ENCODE measurements around the gene PLEKHA5. TPM values are rescaled to one million over a fixed set of nuclear protein-coding genes. Genes with fewer than 3 reads are reported as not detected.

PLEKHA5 gene
- total and polyA plus RNA-seq, 2 of the 4 experiments (the other 2 are of a cell fraction) = 5.3 to 12.2 TPM

DNA sequence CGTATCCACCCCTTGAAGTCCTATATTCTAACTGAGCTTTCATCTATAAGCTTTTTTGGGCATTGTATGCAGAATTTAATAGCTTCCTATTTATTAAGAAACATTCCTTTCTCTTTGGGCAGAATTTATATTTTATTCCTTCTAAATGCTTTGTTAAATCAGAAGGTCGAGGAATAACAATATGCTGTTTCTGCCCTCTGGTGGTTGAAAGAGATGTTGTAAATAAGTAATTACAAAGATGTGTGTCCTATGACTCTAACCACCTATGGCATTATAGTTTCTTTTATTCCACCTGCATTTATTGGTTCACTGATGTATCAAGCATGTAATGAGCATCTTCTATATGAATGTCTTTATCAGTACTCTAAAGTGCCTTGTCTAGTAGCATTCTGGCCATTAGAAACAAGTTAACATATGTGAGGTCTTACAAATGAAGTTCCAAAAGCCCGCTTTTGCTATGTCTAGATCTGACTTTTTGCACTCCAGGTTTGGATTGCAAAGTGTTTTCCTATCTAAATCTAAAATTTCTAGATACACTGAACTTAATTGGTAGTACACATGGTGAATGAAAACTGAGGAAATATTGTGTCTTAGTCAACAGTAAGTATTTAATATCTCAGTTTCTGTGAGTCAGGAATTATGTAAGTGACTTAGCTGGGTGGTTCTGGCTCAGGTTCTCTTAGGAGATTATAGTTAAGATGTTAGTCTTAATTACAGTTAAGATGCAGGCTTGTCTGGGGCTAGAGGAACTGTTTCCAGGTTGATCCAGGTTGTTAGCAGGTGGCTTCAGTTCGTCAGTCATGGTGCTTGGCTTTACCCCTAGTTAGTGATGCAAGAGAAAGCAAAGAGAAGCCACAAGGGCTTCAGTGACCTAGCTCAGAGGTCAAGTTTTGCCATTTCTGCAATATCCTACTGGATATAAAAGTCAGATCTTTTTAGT lies 57.5 kb downstream of the PLEKHA5 start:
- peaks cover 15 to 39% of the 10 kb centered on the region in 2 experiments for H3K79me1 ChIP-seq (ENCODE audit: low read depth in 1 of 2, low read length in 2 of 2)
- no peak overlapping the region for H2AK5ac ChIP-seq (ENCODE audit: low read depth, low read length)
- no peak overlapping the region for H2BK15ac ChIP-seq (ENCODE audit: low read depth, low read length)
- H4K91ac ChIP-seq (ENCODE audit: insufficient read depth, low read depth, low read length) = no peak overlapping the region; the same call in 1 of the 2 replicates
- H3K9me1 ChIP-seq (ENCODE audit: insufficient read depth, low read length) = peaks cover 7% of the 10 kb centered on the region
- DNase-seq (peak; percentile 71), ATAC-seq (ENCODE audit: low read depth) (peak; percentile 46; the same call in 1 of the 2 replicates)
- intact Hi-C loops (cut with micrococcal nuclease) (loop anchor here (1.0 to 10.0 kb wide), 4 partner anchors 100 to 937 kb away; no protein-coding TSS in a partner anchor), in situ Hi-C loops (cut with MboI; ENCODE audit: low sequenced_read_pairs) (loop anchor here (10.0 kb wide), 3 partner anchors 322 to 932 kb away; no protein-coding TSS in a partner anchor), dilution Hi-C loops (cut with HindIII; ENCODE audit: low sequenced_read_pairs, unreplicated experiment) (no loop called here)
- ChIA-PET POLR2A (ENCODE audit: unreplicated experiment) (no interaction called here), CTCF (interaction anchor here (0.7 to 1.5 kb wide), 7 partner anchors 13 to 941 kb away, joined by 3 to 5 read pairs (median 4); no protein-coding TSS in a partner anchor)
- no peaks in the 10 kb centered on the region for H3K9me3 ChIP-seq (ENCODE audit: control insufficient read depth, insufficient read depth, low read length)
- peaks cover 10% of the 10 kb centered on the region for H3K4me1 ChIP-seq (ENCODE audit: control insufficient read depth, insufficient read depth, low read length)
- H3K27ac ChIP-seq (ENCODE audit: insufficient read depth, low read length) = no peak overlapping the region
- no peak overlapping the region for H2BK20ac ChIP-seq (ENCODE audit: low read depth, low read length)
- H3K9ac ChIP-seq (ENCODE audit: low read depth, low read length) = no peak overlapping the region
- no peak overlapping the region for H3K56ac ChIP-seq (ENCODE audit: extremely low read depth, insufficient read depth, low read length)
- no peak overlapping the region for H3K4me3 ChIP-seq (ENCODE audit: insufficient read depth, low read depth, low read length)
- H2AFZ ChIP-seq (replicated peaks; ENCODE audit: low read length, poor library complexity) = no peak overlapping the region
- no peak overlapping the region for H3K14ac ChIP-seq (replicated peaks; ENCODE audit: low read depth, low read length)
- H4K8ac ChIP-seq (ENCODE audit: low read depth in 2 of 2, low read length in 2 of 2) = no peak overlapping the region
- H2BK5ac ChIP-seq (ENCODE audit: low read depth, low read length, poor library complexity, severe bottlenecking) = no peak overlapping the region
- H3K4me2 ChIP-seq (ENCODE audit: low read depth, low read length) = no peak overlapping the region
- H3K36me3 ChIP-seq (ENCODE audit: control insufficient read depth, insufficient read depth, low read length) = no peaks in the 10 kb centered on the region
- no peak overlapping the region for H2BK120ac ChIP-seq (ENCODE audit: low read depth, low read length)
- H3K18ac ChIP-seq (ENCODE audit: low read depth, low read length) = no peak overlapping the region
- H2AK9ac ChIP-seq (replicated peaks; ENCODE audit: low read depth, low read length, poor library complexity) = no peak overlapping the region
- no peak overlapping the region for H3K23ac ChIP-seq (ENCODE audit: low read depth, low read length)
- no TSS peak for BruUV-seq (replicated peaks)
- H4K20me1 ChIP-seq (ENCODE audit: insufficient read depth, low read length) = peaks cover 8% of the 10 kb centered on the region; the same call in 1 of the 2 replicates
- TF ChIP-seq, protein P1, sequence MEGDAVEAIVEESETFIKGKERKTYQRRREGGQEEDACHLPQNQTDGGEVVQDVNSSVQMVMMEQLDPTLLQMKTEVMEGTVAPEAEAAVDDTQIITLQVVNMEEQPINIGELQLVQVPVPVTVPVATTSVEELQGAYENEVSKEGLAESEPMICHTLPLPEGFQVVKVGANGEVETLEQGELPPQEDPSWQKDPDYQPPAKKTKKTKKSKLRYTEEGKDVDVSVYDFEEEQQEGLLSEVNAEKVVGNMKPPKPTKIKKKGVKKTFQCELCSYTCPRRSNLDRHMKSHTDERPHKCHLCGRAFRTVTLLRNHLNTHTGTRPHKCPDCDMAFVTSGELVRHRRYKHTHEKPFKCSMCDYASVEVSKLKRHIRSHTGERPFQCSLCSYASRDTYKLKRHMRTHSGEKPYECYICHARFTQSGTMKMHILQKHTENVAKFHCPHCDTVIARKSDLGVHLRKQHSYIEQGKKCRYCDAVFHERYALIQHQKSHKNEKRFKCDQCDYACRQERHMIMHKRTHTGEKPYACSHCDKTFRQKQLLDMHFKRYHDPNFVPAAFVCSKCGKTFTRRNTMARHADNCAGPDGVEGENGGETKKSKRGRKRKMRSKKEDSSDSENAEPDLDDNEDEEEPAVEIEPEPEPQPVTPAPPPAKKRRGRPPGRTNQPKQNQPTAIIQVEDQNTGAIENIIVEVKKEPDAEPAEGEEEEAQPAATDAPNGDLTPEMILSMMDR (conservative IDR thresholded peaks at IDR 0.05; ENCODE audit: low read depth, low read length) = peak; percentile 68
- TF ChIP-seq SMC3 (IDR thresholded peaks at IDR 0.05; ENCODE audit: low read depth, low read length) = peak; percentile 85
- TF ChIP-seq RAD21 (IDR thresholded peaks at IDR 0.05; ENCODE audit: low read length) = peak; percentile 73
- TF ChIP-seq POLR2A (IDR thresholded peaks at IDR 0.05; ENCODE audit: low read depth, low read length) = no peak
- H3K27me3 ChIP-seq (ENCODE audit: control insufficient read depth, insufficient read depth, low read length) = no peaks in the 10 kb centered on the region
- H3K4ac ChIP-seq (ENCODE audit: low read depth, low read length) = no peak overlapping the region
- H4K5ac ChIP-seq (ENCODE audit: low read depth, low read length) = no peak overlapping the region
- WGBS, 2 experiments (ENCODE audit: extremely low coverage in 2 of 2, insufficient read length in 1 of 2) = no CpG with 5 or more reads among the region's 4 CpGs

Data from IMR-90 (cell line).